CD4-positive, alpha-beta T cell treated with Interleukin-4 for 1 hour (primary cell): Measurements from ENCODE around the gene AIMP2.
"Not testable (repeated sequence)": the region's sequence is repeated elsewhere in the genome, so short reads cannot be mapped to it uniquely, and the experiment has no call there.

ENCODE experiments used
- DNase-seq, 2 donors: peaks; one replicate each; pipeline ENCODE4 v3.0.0-alpha.2; 2020 to 2022

Gene AIMP2

GRCh38 chr7:6026820-6027311 is 17.8 kb downstream of the AIMP2 start:
- peak; percentile 9 to 12 for DNase-seq

GRCh38 chr7:6027806-6028365 is 18.8 kb downstream of the AIMP2 start:
- DNase-seq = no peak

GRCh38 chr7:6028563-6028962 is 19.5 kb downstream of the AIMP2 start:
- DNase-seq = no peak

- DNase-seq = no peak
Observed at GRCh38 chr7:6030988-6031387, 21.9 kb downstream of the AIMP2 start, which contains the start of gene ANKRD61. Gene ANKRD61, plus strand, starts transcription at chr7:6031376. Its CDS starts 0 bp downstream, at chr7:6031376.

- no peak for DNase-seq
Observed at GRCh38 chr7:6031567-6031966, 22.5 kb downstream of the AIMP2 start.

- DNase-seq = peak in 1 of 2 donors; percentile 17
Observed at GRCh38 chr7:6032167-6032566, 23.1 kb downstream of the AIMP2 start.

- no peak for DNase-seq
Observed at GRCh38 chr7:6032641-6033040, 23.6 kb downstream of the AIMP2 start.

- DNase-seq = no peak
Observed at GRCh38 chr7:6035165-6035564, 26.1 kb downstream of the AIMP2 start.

- no peak for DNase-seq
Observed at GRCh38 chr7:6035686-6036085, 26.6 kb downstream of the AIMP2 start.

- no peak for DNase-seq
Observed at GRCh38 chr7:6049780-6050179, 40.7 kb downstream of the AIMP2 start.

GRCh38 chr7:6051185-6051584 is 42.1 kb downstream of the AIMP2 start:
- DNase-seq = not testable (repeated sequence)

GRCh38 chr7:6056616-6057015 is 47.5 kb downstream of the AIMP2 start:
- DNase-seq = no peak

GRCh38 chr7:6057316-6058129 is 48.5 kb downstream of the AIMP2 start:
- DNase-seq = no peak

GRCh38 chr7:6059941-6060340 is 50.9 kb downstream of the AIMP2 start:
- DNase-seq = not testable (repeated sequence)

GRCh38 chr7:6071406-6071805 is 62.3 kb downstream of the AIMP2 start:
- peak in 1 of 2 donors; percentile 27 for DNase-seq
